ENCODE measurements around the gene LTB4R2.
"Not testable (repeated sequence)": the region's sequence is repeated elsewhere in the genome, so short reads cannot be mapped to it uniquely, and the experiment has no call there.

Gene LTB4R2

GRCh38 chr14:24338843-24339242, 28.9 kb downstream of the LTB4R2 start:
- peak overlapping the region; percentile 65 for H3K4me3 ChIP-seq (ENCODE audit: low read depth, low read length)

GRCh38 chr14:24339284-24340151, 29.6 kb downstream of the LTB4R2 start, which contains the start of gene RIPK3:
RIPK3 (minus strand) TSS chr14:24339991; CDS start chr14:24339826, 165 bp downstream.
- peak within 1 kb of the TSS; percentile 65 for H3K4me3 ChIP-seq (ENCODE audit: low read depth, low read length)

GRCh38 chr14:24340606-24341005, 30.7 kb downstream of the LTB4R2 start:
- no peak overlapping the region for H3K4me3 ChIP-seq (ENCODE audit: low read depth, low read length)

- H3K4me3 ChIP-seq (ENCODE audit: low read depth, low read length) = no peak overlapping the region
These were observed 32.9 kb downstream of the LTB4R2 start for GRCh38 chr14:24342889-24343288.

- H3K4me3 ChIP-seq (ENCODE audit: low read depth, low read length) = no peak overlapping the region
These were observed 34.1 kb downstream of the LTB4R2 start for GRCh38 chr14:24343795-24344660.

GRCh38 chr14:24347134-24347533, 37.2 kb downstream of the LTB4R2 start:
- H3K4me3 ChIP-seq (ENCODE audit: low read depth, low read length) = no peak overlapping the region

GRCh38 chr14:24348186-24348585, 38.2 kb downstream of the LTB4R2 start:
- no peak overlapping the region for H3K4me3 ChIP-seq (ENCODE audit: low read depth, low read length)

- H3K4me3 ChIP-seq (ENCODE audit: low read depth, low read length) = no peak overlapping the region
These were observed 39.8 kb downstream of the LTB4R2 start for GRCh38 chr14:24349742-24350141.

GRCh38 chr14:24351517-24351916, 41.6 kb downstream of the LTB4R2 start:
- no peak overlapping the region for H3K4me3 ChIP-seq (ENCODE audit: low read depth, low read length)

- H3K4me3 ChIP-seq (ENCODE audit: low read depth, low read length) = no peak overlapping the region
These were observed 43.9 kb downstream of the LTB4R2 start for GRCh38 chr14:24353559-24354481.

- not testable (repeated sequence) for H3K4me3 ChIP-seq (ENCODE audit: low read depth, low read length)
These were observed 44.5 kb downstream of the LTB4R2 start for GRCh38 chr14:24354482-24354825.

- no peak overlapping the region for H3K4me3 ChIP-seq (ENCODE audit: low read depth, low read length)
These were observed 45.1 kb downstream of the LTB4R2 start for GRCh38 chr14:24355009-24355408.

GRCh38 chr14:24356208-24356607, 46.3 kb downstream of the LTB4R2 start:
- no peak overlapping the region for H3K4me3 ChIP-seq (ENCODE audit: low read depth, low read length)

GRCh38 chr14:24360281-24360680, 50.3 kb downstream of the LTB4R2 start:
- H3K4me3 ChIP-seq (ENCODE audit: low read depth, low read length) = no peak overlapping the region

GRCh38 chr14:24361326-24361725, 51.4 kb downstream of the LTB4R2 start:
- H3K4me3 ChIP-seq (ENCODE audit: low read depth, low read length) = no peak overlapping the region
